Measurements from ENCODE around the gene NTN4.

The NTN4 gene

GRCh38 chr12:95633732-95634465, 156.7 kb downstream of the NTN4 start:
- Histone ChIP-seq H3K9me3 (ENCODE audit: control insufficient read depth in 5 of 5, low read length in 5 of 5) (no peaks in the 10 kb centered on the region), H3K27me3 (ENCODE audit: control insufficient read depth in 5 of 5, insufficient read depth in 4 of 5, low read length in 5 of 5) (no peaks in the 10 kb centered on the region)

GRCh38 chr12:95633049-95633731, 157.4 kb downstream of the NTN4 start:
- Histone ChIP-seq H3K4me1 (ENCODE audit: control insufficient read depth in 5 of 5, insufficient read depth in 5 of 5, low read length in 5 of 5) (peaks cover 11 to 44% (median 21%) of the 10 kb centered on the region in 5 donors), H3K9ac (ENCODE audit: low read length in 5 of 5) (peak overlapping the region in 2 of 5 donors; percentile 3 to 18), H3K36me3 (ENCODE audit: control insufficient read depth in 5 of 5, insufficient read depth in 5 of 5, low read length in 5 of 5) (no peaks in the 10 kb centered on the region), H3K4me3 (ENCODE audit: low read depth in 1 of 5, low read length in 5 of 5) (no peak overlapping the region), H3K9me3 (ENCODE audit: control insufficient read depth in 5 of 5, low read length in 5 of 5) (no peaks in the 10 kb centered on the region), H3K27me3 (ENCODE audit: control insufficient read depth in 5 of 5, insufficient read depth in 4 of 5, low read length in 5 of 5) (no peaks in the 10 kb centered on the region), H3K27ac (ENCODE audit: low read depth, low read length) (peak overlapping the region; percentile 52)

More at GRCh38 chr12:95633732-95634465, 156.7 kb downstream of the NTN4 start:
- Histone ChIP-seq H3K4me1 (ENCODE audit: control insufficient read depth in 5 of 5, insufficient read depth in 5 of 5, low read length in 5 of 5) (peaks cover 11 to 44% (median 21%) of the 10 kb centered on the region in 5 donors), H3K36me3 (ENCODE audit: control insufficient read depth in 5 of 5, insufficient read depth in 5 of 5, low read length in 5 of 5) (no peaks in the 10 kb centered on the region), H3K4me3 (ENCODE audit: low read depth in 1 of 5, low read length in 5 of 5) (no peak overlapping the region), H3K27ac (ENCODE audit: low read depth, low read length) (peak overlapping the region; percentile 52), H3K9ac (ENCODE audit: low read length in 5 of 5) (peak overlapping the region in 3 of 5 donors; percentile 3 to 18 (median 13))

GRCh38 chr12:95630496-95630895, 160.1 kb downstream of the NTN4 start:
- H3K9me3 ChIP-seq (ENCODE audit: control insufficient read depth in 5 of 5, low read length in 5 of 5): no peaks in the 10 kb centered on the region
- H3K4me3 ChIP-seq (ENCODE audit: low read depth in 1 of 5, low read length in 5 of 5): no peak overlapping the region
- H3K9ac ChIP-seq (ENCODE audit: low read length in 5 of 5): no peak overlapping the region
- H3K27ac ChIP-seq (ENCODE audit: low read depth, low read length): peak overlapping the region; percentile 67
- no peaks in the 10 kb centered on the region for H3K27me3 ChIP-seq (ENCODE audit: control insufficient read depth in 5 of 5, insufficient read depth in 4 of 5, low read length in 5 of 5)
- H3K36me3 ChIP-seq (ENCODE audit: control insufficient read depth in 5 of 5, insufficient read depth in 5 of 5, low read length in 5 of 5): no peaks in the 10 kb centered on the region
- peaks cover 9 to 29% (median 18%) of the 10 kb centered on the region in 5 donors for H3K4me1 ChIP-seq (ENCODE audit: control insufficient read depth in 5 of 5, insufficient read depth in 5 of 5, low read length in 5 of 5)

DNA sequence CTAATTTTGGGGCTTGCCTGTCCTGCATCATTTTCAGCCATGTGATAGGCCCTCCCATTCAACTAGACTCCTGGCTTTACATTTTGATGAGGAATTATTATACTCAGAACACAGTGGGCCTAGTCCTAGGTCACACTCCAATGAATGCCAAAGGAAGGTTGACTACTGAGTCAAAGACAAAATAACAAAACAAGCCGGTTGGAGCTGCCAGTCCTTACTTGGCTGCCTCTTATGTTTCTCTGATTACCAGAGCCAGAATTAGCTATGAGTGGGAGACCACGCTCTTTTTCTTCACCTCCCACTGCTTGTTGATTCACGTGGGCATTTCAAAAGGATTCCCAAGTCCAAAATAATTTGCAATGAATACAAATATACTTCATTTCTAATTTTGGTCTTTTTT, 161.2 kb downstream of the NTN4 start:
- no peak overlapping the region for H3K27ac ChIP-seq (ENCODE audit: low read depth, low read length)
- peaks cover 6 to 28% (median 11%) of the 10 kb centered on the region in 5 donors for H3K4me1 ChIP-seq (ENCODE audit: control insufficient read depth in 5 of 5, insufficient read depth in 5 of 5, low read length in 5 of 5)
- no peak overlapping the region for H3K4me3 ChIP-seq (ENCODE audit: low read depth in 1 of 5, low read length in 5 of 5)

GRCh38 chr12:95626854-95627253, 163.7 kb downstream of the NTN4 start:
- no peaks in the 10 kb centered on the region for H3K27me3 ChIP-seq (ENCODE audit: control insufficient read depth in 5 of 5, insufficient read depth in 4 of 5, low read length in 5 of 5)
- no peaks in the 10 kb centered on the region for H3K36me3 ChIP-seq (ENCODE audit: control insufficient read depth in 5 of 5, insufficient read depth in 5 of 5, low read length in 5 of 5)
- no peak overlapping the region for H3K27ac ChIP-seq (ENCODE audit: low read depth, low read length)
- no peak overlapping the region for H3K9ac ChIP-seq (ENCODE audit: low read length in 5 of 5)
- H3K4me1 ChIP-seq (ENCODE audit: control insufficient read depth in 5 of 5, insufficient read depth in 5 of 5, low read length in 5 of 5): peaks cover 0 to 20% (median 3%) of the 10 kb centered on the region in 5 donors
- H3K4me3 ChIP-seq (ENCODE audit: low read depth in 1 of 5, low read length in 5 of 5): no peak overlapping the region
- H3K9me3 ChIP-seq (ENCODE audit: control insufficient read depth in 5 of 5, low read length in 5 of 5): no peaks in the 10 kb centered on the region

More for the DNA sequence above, 161.2 kb downstream of the NTN4 start:
- Histone ChIP-seq H3K9ac (ENCODE audit: low read length in 5 of 5) (no peak overlapping the region), H3K36me3 (ENCODE audit: control insufficient read depth in 5 of 5, insufficient read depth in 5 of 5, low read length in 5 of 5) (no peaks in the 10 kb centered on the region), H3K27me3 (ENCODE audit: control insufficient read depth in 5 of 5, insufficient read depth in 4 of 5, low read length in 5 of 5) (no peaks in the 10 kb centered on the region), H3K9me3 (ENCODE audit: control insufficient read depth in 5 of 5, low read length in 5 of 5) (no peaks in the 10 kb centered on the region)

DNA sequence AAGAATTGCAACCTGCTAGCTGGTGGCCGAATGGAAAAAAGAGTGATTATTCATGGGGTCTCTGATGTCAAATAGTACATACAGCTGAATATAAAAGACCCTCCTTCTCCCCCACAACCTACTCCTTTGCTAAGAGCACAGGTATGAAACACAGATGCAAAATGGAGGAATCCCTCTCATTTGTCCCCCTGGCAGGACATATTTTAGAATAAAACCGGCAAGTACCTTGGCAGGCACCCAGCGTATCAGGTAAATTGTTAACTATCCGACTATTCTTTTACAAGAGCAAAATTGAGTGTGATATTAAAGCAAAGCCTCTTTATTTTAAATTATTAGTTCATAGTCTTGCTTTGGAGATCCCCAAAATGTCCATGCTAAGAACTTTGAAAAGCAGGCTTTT, 165.6 kb downstream of the NTN4 start:
- Histone ChIP-seq H3K27me3 (ENCODE audit: control insufficient read depth in 5 of 5, insufficient read depth in 4 of 5, low read length in 5 of 5) (no peaks in the 10 kb centered on the region), H3K4me1 (ENCODE audit: control insufficient read depth in 5 of 5, insufficient read depth in 5 of 5, low read length in 5 of 5) (peaks cover 0 to 12% (median 3%) of the 10 kb centered on the region in 5 donors), H3K4me3 (ENCODE audit: low read depth in 1 of 5, low read length in 5 of 5) (no peak overlapping the region), H3K36me3 (ENCODE audit: control insufficient read depth in 5 of 5, insufficient read depth in 5 of 5, low read length in 5 of 5) (no peaks in the 10 kb centered on the region), H3K9ac (ENCODE audit: low read length in 5 of 5) (no peak overlapping the region), H3K27ac (ENCODE audit: low read depth, low read length) (peak overlapping the region; percentile 39), H3K9me3 (ENCODE audit: control insufficient read depth in 5 of 5, low read length in 5 of 5) (no peaks in the 10 kb centered on the region)

- Histone ChIP-seq H3K27me3 (ENCODE audit: control insufficient read depth in 5 of 5, insufficient read depth in 4 of 5, low read length in 5 of 5) (no peaks in the 10 kb centered on the region), H3K9ac (ENCODE audit: low read length in 5 of 5) (no peak overlapping the region), H3K9me3 (ENCODE audit: control insufficient read depth in 5 of 5, low read length in 5 of 5) (no peaks in the 10 kb centered on the region), H3K27ac (ENCODE audit: low read depth, low read length) (peak overlapping the region; percentile 65), H3K4me3 (ENCODE audit: low read depth in 1 of 5, low read length in 5 of 5) (no peak overlapping the region), H3K4me1 (ENCODE audit: control insufficient read depth in 5 of 5, insufficient read depth in 5 of 5, low read length in 5 of 5) (peaks cover 0 to 12% (median 3%) of the 10 kb centered on the region in 5 donors), H3K36me3 (ENCODE audit: control insufficient read depth in 5 of 5, insufficient read depth in 5 of 5, low read length in 5 of 5) (no peaks in the 10 kb centered on the region)
These were observed 166.0 kb downstream of the NTN4 start for GRCh38 chr12:95624589-95624988.

- peaks cover 0 to 12% (median 3%) of the 10 kb centered on the region in 5 donors for H3K4me1 ChIP-seq (ENCODE audit: control insufficient read depth in 5 of 5, insufficient read depth in 5 of 5, low read length in 5 of 5)
- H3K27me3 ChIP-seq (ENCODE audit: control insufficient read depth in 5 of 5, insufficient read depth in 4 of 5, low read length in 5 of 5): no peaks in the 10 kb centered on the region
- peak overlapping the region; percentile 65 for H3K27ac ChIP-seq (ENCODE audit: low read depth, low read length)
- no peaks in the 10 kb centered on the region for H3K9me3 ChIP-seq (ENCODE audit: control insufficient read depth in 5 of 5, low read length in 5 of 5)
- no peak overlapping the region for H3K9ac ChIP-seq (ENCODE audit: low read length in 5 of 5)
- H3K4me3 ChIP-seq (ENCODE audit: low read depth in 1 of 5, low read length in 5 of 5): no peak overlapping the region
- H3K36me3 ChIP-seq (ENCODE audit: control insufficient read depth in 5 of 5, insufficient read depth in 5 of 5, low read length in 5 of 5): no peaks in the 10 kb centered on the region
These were observed 166.9 kb downstream of the NTN4 start for GRCh38 chr12:95623554-95624170.

DNA sequence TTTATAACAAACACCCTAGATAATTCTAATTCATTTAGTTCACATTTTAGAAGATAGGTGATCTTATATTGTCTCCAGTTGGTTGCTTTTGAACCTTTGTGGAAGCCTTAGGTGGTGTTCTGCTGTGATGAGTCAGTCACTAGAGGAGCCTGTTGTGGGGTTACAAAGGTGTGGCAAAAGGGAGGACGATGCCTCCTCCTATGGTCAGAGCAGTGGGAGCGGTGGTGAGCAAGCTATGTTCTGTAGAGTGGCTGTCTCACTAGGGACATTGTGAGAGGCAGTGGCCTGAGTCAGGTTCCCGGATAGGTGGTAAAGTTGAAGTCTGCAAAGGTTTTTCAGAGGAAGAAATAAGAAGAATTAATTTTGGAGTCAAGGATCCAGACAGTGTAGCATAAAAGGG, 167.7 kb downstream of the NTN4 start:
- H3K9me3 ChIP-seq (ENCODE audit: control insufficient read depth in 5 of 5, low read length in 5 of 5): no peaks in the 10 kb centered on the region
- no peak overlapping the region for H3K27ac ChIP-seq (ENCODE audit: low read depth, low read length)
- H3K36me3 ChIP-seq (ENCODE audit: control insufficient read depth in 5 of 5, insufficient read depth in 5 of 5, low read length in 5 of 5): no peaks in the 10 kb centered on the region

GRCh38 chr12:95621725-95622124, 168.8 kb downstream of the NTN4 start:
- Histone ChIP-seq H3K27ac (ENCODE audit: low read depth, low read length) (no peak overlapping the region), H3K4me3 (ENCODE audit: low read depth in 1 of 5, low read length in 5 of 5) (no peak overlapping the region), H3K27me3 (ENCODE audit: control insufficient read depth in 5 of 5, insufficient read depth in 4 of 5, low read length in 5 of 5) (no peaks in the 10 kb centered on the region), H3K4me1 (ENCODE audit: control insufficient read depth in 5 of 5, insufficient read depth in 5 of 5, low read length in 5 of 5) (peaks cover 0 to 12% (median 3%) of the 10 kb centered on the region in 5 donors), H3K9me3 (ENCODE audit: control insufficient read depth in 5 of 5, low read length in 5 of 5) (no peaks in the 10 kb centered on the region), H3K9ac (ENCODE audit: low read length in 5 of 5) (no peak overlapping the region), H3K36me3 (ENCODE audit: control insufficient read depth in 5 of 5, insufficient read depth in 5 of 5, low read length in 5 of 5) (no peaks in the 10 kb centered on the region)

More for the DNA sequence above, 167.7 kb downstream of the NTN4 start:
- no peak overlapping the region for H3K9ac ChIP-seq (ENCODE audit: low read length in 5 of 5)
- H3K4me3 ChIP-seq (ENCODE audit: low read depth in 1 of 5, low read length in 5 of 5): no peak overlapping the region
- H3K27me3 ChIP-seq (ENCODE audit: control insufficient read depth in 5 of 5, insufficient read depth in 4 of 5, low read length in 5 of 5): no peaks in the 10 kb centered on the region
- H3K4me1 ChIP-seq (ENCODE audit: control insufficient read depth in 5 of 5, insufficient read depth in 5 of 5, low read length in 5 of 5): peaks cover 0 to 12% (median 3%) of the 10 kb centered on the region in 5 donors
